Activated CD8-positive, alpha-beta memory T cell treated with anti-CD3 and anti-CD28 coated beads for 48 hours (primary cell): Measurements from ENCODE around the gene SLC11A2.
"Not testable (repeated sequence)": the region's sequence is repeated elsewhere in the genome, so short reads cannot be mapped to it uniquely, and the experiment has no call there.

Experiments used
- DNase-seq, 3 experiments: peaks; one replicate each; pipeline ENCODE4 v3.0.0-alpha.2; 2020; ENCODE audit warnings: low read depth in 2 of 3, low spot score in 2 of 3

SLC11A2 gene

GRCh38 chr12:50949801-50950302 is 76.3 kb downstream of the SLC11A2 start:
- DNase-seq, result no peak

GRCh38 chr12:50948798-50949197 is 77.4 kb downstream of the SLC11A2 start:
- no peak for DNase-seq

- DNase-seq, result no peak
These were observed 78.1 kb downstream of the SLC11A2 start for GRCh38 chr12:50947933-50948626.

GRCh38 chr12:50937653-50938052 is 88.5 kb downstream of the SLC11A2 start:
- no peak for DNase-seq

GRCh38 chr12:50936821-50937530 is 89.2 kb downstream of the SLC11A2 start:
- DNase-seq, result no peak

GRCh38 chr12:50934981-50935807 is 91.0 kb downstream of the SLC11A2 start:
- no peak for DNase-seq

GRCh38 chr12:50934371-50934851 is 91.8 kb downstream of the SLC11A2 start:
- no peak for DNase-seq

GRCh38 chr12:50933459-50934124 is 92.6 kb downstream of the SLC11A2 start:
- no peak for DNase-seq

GRCh38 chr12:50932787-50933280 is 93.3 kb downstream of the SLC11A2 start:
- DNase-seq, result no peak

- not testable (repeated sequence) for DNase-seq
These were observed 95.7 kb downstream of the SLC11A2 start for GRCh38 chr12:50930477-50930876.

- DNase-seq, result no peak
These were observed 96.4 kb downstream of the SLC11A2 start for GRCh38 chr12:50929831-50930230.
